Naive B cell (primary cell): ENCODE results near the gene DYRK1A. TPM values are rescaled to one million over a fixed set of nuclear protein-coding genes. Genes with fewer than 3 reads are reported as not detected.
A peak's percentile ranks its signal among the peaks of the same experiment; 100 is the strongest.

Experiments
- ATAC-seq, 2 donors: fragments of 150-1000 bp; cut with Tn5 transposase; 2 replicates each; pipeline ENCODE4 v1.10.0; 2021; ENCODE audit warnings: low read depth in 2 of 2, mild to moderate bottlenecking in 2 of 2, moderate library complexity in 2 of 2
- DNase-seq: peaks from one replicate; pipeline ENCODE4 v3.0.0; 2022
- H3K27ac Mint-ChIP-seq, 6 donors: one replicate each; pipeline ENCODE4 v1.8.0; 2020 to 2022; ENCODE audit warnings: mild to moderate bottlenecking in 6 of 6, mixed read lengths in 6 of 6, moderate library complexity in 5 of 6, inconsistent platforms in 2 of 6
- H3K27me3 Mint-ChIP-seq, 3 donors: one replicate each; pipeline ENCODE4 v1.8.0; 2021 to 2022; ENCODE audit warnings: mixed read lengths in 3 of 3, mild to moderate bottlenecking in 1 of 3
- H3K36me3 Mint-ChIP-seq, 2 donors: one replicate each; pipeline ENCODE4 v1.8.0; 2020 to 2022; ENCODE audit warnings: mixed read lengths in 2 of 2, inconsistent platforms in 1 of 2, mild to moderate bottlenecking in 1 of 2
- H3K4me1 Mint-ChIP-seq, 3 donors: one replicate each; pipeline ENCODE4 v1.8.0; 2020 to 2022; ENCODE audit warnings: mixed read lengths in 3 of 3, inconsistent platforms in 1 of 3, mild to moderate bottlenecking in 1 of 3, moderate library complexity in 1 of 3
- H3K4me3 Mint-ChIP-seq, 8 donors: one replicate each; pipeline ENCODE4 v1.8.0; 2020 to 2022; ENCODE audit warnings: mild to moderate bottlenecking in 8 of 8, mixed read lengths in 8 of 8, moderate library complexity in 8 of 8, inconsistent platforms in 2 of 8
- H3K9me3 Mint-ChIP-seq, 7 donors: one replicate each; pipeline ENCODE4 v1.8.0; 2020 to 2022; ENCODE audit warnings: mixed read lengths in 7 of 7, mild to moderate bottlenecking in 5 of 7, inconsistent platforms in 2 of 7, moderate library complexity in 1 of 7
- polyA plus RNA-seq, 6 donors: library from polyadenylated mRNA; unstranded; fragments of 300-500 nt; fragmentation: Illumina TruSeq; gene quantifications; one replicate each; pipeline ENCODE4 v1.2.3, GENCODE V29; 2021; ENCODE audit warnings: low read depth in 6 of 6

Gene DYRK1A
- polyA plus RNA-seq, 6 donors from 2014 or later: 5.9 to 14.3 (median 10.2) TPM

GRCh38 chr21:37435120-37435519 is 68.5 kb downstream of the DYRK1A start:
- ATAC-seq (peak; percentile 99 to 100), DNase-seq (peak; percentile 73)
- no peak overlapping the region for H3K27ac Mint-ChIP-seq
- H3K4me3 Mint-ChIP-seq: no peak overlapping the region
- H3K36me3 Mint-ChIP-seq: no peaks in the 10 kb centered on the region
- H3K4me1 Mint-ChIP-seq: peaks cover 31 to 56% (median 41%) of the 10 kb centered on the region in 3 donors
- H3K9me3 Mint-ChIP-seq: no peaks in the 10 kb centered on the region
- H3K27me3 Mint-ChIP-seq: no peaks in the 10 kb centered on the region

GRCh38 chr21:37435711-37436110 is 69.1 kb downstream of the DYRK1A start:
- H3K4me3 Mint-ChIP-seq: no peak overlapping the region
- no peaks in the 10 kb centered on the region for H3K36me3 Mint-ChIP-seq
- H3K27ac Mint-ChIP-seq: no peak overlapping the region
- H3K4me1 Mint-ChIP-seq: peaks cover 31 to 55% (median 40%) of the 10 kb centered on the region in 3 donors
- ATAC-seq (no peak), DNase-seq (no peak)
- H3K27me3 Mint-ChIP-seq: no peaks in the 10 kb centered on the region
- H3K9me3 Mint-ChIP-seq: no peaks in the 10 kb centered on the region

GRCh38 chr21:37436174-37436573 is 69.6 kb downstream of the DYRK1A start:
- ATAC-seq: no peak
- no peak for DNase-seq
- no peaks in the 10 kb centered on the region for H3K36me3 Mint-ChIP-seq
- H3K4me3 Mint-ChIP-seq: no peak overlapping the region
- no peaks in the 10 kb centered on the region for H3K27me3 Mint-ChIP-seq
- H3K9me3 Mint-ChIP-seq: no peaks in the 10 kb centered on the region
- H3K27ac Mint-ChIP-seq: no peak overlapping the region
- peaks cover 31 to 53% (median 40%) of the 10 kb centered on the region in 3 donors for H3K4me1 Mint-ChIP-seq

GRCh38 chr21:37437376-37438080 is 71.0 kb downstream of the DYRK1A start:
- peak overlapping the region in 3 of 6 donors; percentile 2 to 89 (median 37) for H3K27ac Mint-ChIP-seq

GRCh38 chr21:37443683-37444082 is 77.1 kb downstream of the DYRK1A start:
- Mint-ChIP-seq H3K27me3 (no peaks in the 10 kb centered on the region), H3K36me3 (peaks cover 0 to 5% of the 10 kb centered on the region in 2 donors), H3K9me3 (no peaks in the 10 kb centered on the region), H3K4me1 (peaks cover 62 to 87% (median 74%) of the 10 kb centered on the region in 3 donors), H3K4me3 (peak overlapping the region in 2 of 8 donors; percentile 10 to 32), H3K27ac (peak overlapping the region in 2 of 6 donors; percentile 47 to 56)
- DNase-seq: no peak
- no peak for ATAC-seq

More at GRCh38 chr21:37437376-37438080, 71.0 kb downstream of the DYRK1A start:
- no peaks in the 10 kb centered on the region for H3K9me3 Mint-ChIP-seq
- no peak for ATAC-seq
- peaks cover 37 to 58% (median 41%) of the 10 kb centered on the region in 3 donors for H3K4me1 Mint-ChIP-seq
- no peak for DNase-seq
- H3K36me3 Mint-ChIP-seq: no peaks in the 10 kb centered on the region
- H3K4me3 Mint-ChIP-seq: peak overlapping the region in 1 of 8 donors; percentile 20
- H3K27me3 Mint-ChIP-seq: no peaks in the 10 kb centered on the region

GRCh38 chr21:37445228-37445627 is 78.7 kb downstream of the DYRK1A start:
- H3K4me1 Mint-ChIP-seq: peaks cover 59 to 82% (median 82%) of the 10 kb centered on the region in 3 donors
- H3K36me3 Mint-ChIP-seq: peaks cover 0 to 10% of the 10 kb centered on the region in 2 donors
- peak overlapping the region in 3 of 6 donors; percentile 13 to 94 (median 40) for H3K27ac Mint-ChIP-seq
- H3K4me3 Mint-ChIP-seq: no peak overlapping the region
- H3K9me3 Mint-ChIP-seq: no peaks in the 10 kb centered on the region
- no peak for ATAC-seq
- no peaks in the 10 kb centered on the region for H3K27me3 Mint-ChIP-seq
- no peak for DNase-seq

GRCh38 chr21:37446552-37446951 is 80.0 kb downstream of the DYRK1A start:
- no peak for ATAC-seq
- Mint-ChIP-seq H3K4me1 (peaks cover 47 to 82% (median 76%) of the 10 kb centered on the region in 3 donors), H3K9me3 (no peaks in the 10 kb centered on the region)

GRCh38 chr21:37447288-37447936 is 80.8 kb downstream of the DYRK1A start:
- Mint-ChIP-seq H3K4me3 (peak overlapping the region in 1 of 8 donors; percentile 21), H3K27ac (peak overlapping the region in 4 of 6 donors; percentile 5 to 44 (median 14)), H3K9me3 (no peaks in the 10 kb centered on the region), H3K36me3 (peaks cover 0 to 10% of the 10 kb centered on the region in 2 donors), H3K4me1 (peaks cover 52 to 82% (median 76%) of the 10 kb centered on the region in 3 donors), H3K27me3 (no peaks in the 10 kb centered on the region)
- no peak for ATAC-seq
- no peak for DNase-seq

More at GRCh38 chr21:37446552-37446951, 80.0 kb downstream of the DYRK1A start:
- DNase-seq: no peak
- no peak overlapping the region for H3K4me3 Mint-ChIP-seq
- peaks cover 0 to 10% of the 10 kb centered on the region in 2 donors for H3K36me3 Mint-ChIP-seq
- peak overlapping the region in 3 of 6 donors; percentile 47 to 65 (median 50) for H3K27ac Mint-ChIP-seq
- no peaks in the 10 kb centered on the region for H3K27me3 Mint-ChIP-seq

GRCh38 chr21:37449302-37449937 is 82.8 kb downstream of the DYRK1A start:
- Mint-ChIP-seq H3K36me3 (peaks cover 0 to 5% of the 10 kb centered on the region in 2 donors), H3K9me3 (no peaks in the 10 kb centered on the region), H3K27ac (peak overlapping the region in 4 of 6 donors; percentile 9 to 65 (median 28)), H3K27me3 (no peaks in the 10 kb centered on the region), H3K4me3 (peak overlapping the region in 1 of 8 donors; percentile 38), H3K4me1 (peaks cover 40 to 79% (median 72%) of the 10 kb centered on the region in 3 donors)
- ATAC-seq: no peak
- DNase-seq: no peak

GRCh38 chr21:37450445-37450941 is 83.9 kb downstream of the DYRK1A start:
- H3K27ac Mint-ChIP-seq: peak overlapping the region in 3 of 6 donors; percentile 38 to 59 (median 49)
- H3K4me1 Mint-ChIP-seq: peaks cover 37 to 79% (median 71%) of the 10 kb centered on the region in 3 donors
- no peaks in the 10 kb centered on the region for H3K9me3 Mint-ChIP-seq
- H3K36me3 Mint-ChIP-seq: peaks cover 0 to 5% of the 10 kb centered on the region in 2 donors
- DNase-seq (no peak), ATAC-seq (no peak)
- peak overlapping the region in 1 of 8 donors; percentile 12 for H3K4me3 Mint-ChIP-seq
- H3K27me3 Mint-ChIP-seq: no peaks in the 10 kb centered on the region

- ATAC-seq (no peak), DNase-seq (no peak)
- Mint-ChIP-seq H3K4me3 (peak overlapping the region in 3 of 8 donors; percentile 2 to 73 (median 56)), H3K4me1 (peaks cover 42 to 81% (median 75%) of the 10 kb centered on the region in 3 donors), H3K27ac (peak overlapping the region in 2 of 6 donors; percentile 3 to 40), H3K36me3 (peaks cover 0 to 5% of the 10 kb centered on the region in 2 donors), H3K9me3 (no peaks in the 10 kb centered on the region), H3K27me3 (no peaks in the 10 kb centered on the region)
These were observed 84.9 kb downstream of the DYRK1A start for GRCh38 chr21:37451446-37451845.

GRCh38 chr21:37452227-37452626 is 85.7 kb downstream of the DYRK1A start:
- ATAC-seq: peak; percentile 59 to 62
- H3K27ac Mint-ChIP-seq: peak overlapping the region; percentile 1 to 87 (median 64)
- H3K27me3 Mint-ChIP-seq: no peaks in the 10 kb centered on the region
- H3K9me3 Mint-ChIP-seq: no peaks in the 10 kb centered on the region
- peaks cover 36 to 82% (median 73%) of the 10 kb centered on the region in 3 donors for H3K4me1 Mint-ChIP-seq
- H3K36me3 Mint-ChIP-seq: peaks cover 0 to 5% of the 10 kb centered on the region in 2 donors
- H3K4me3 Mint-ChIP-seq: peak overlapping the region in 5 of 8 donors; percentile 22 to 82 (median 49)
- no peak for DNase-seq

- Mint-ChIP-seq H3K27me3 (no peaks in the 10 kb centered on the region), H3K4me3 (no peak overlapping the region), H3K4me1 (peaks cover 41 to 82% (median 78%) of the 10 kb centered on the region in 3 donors), H3K36me3 (peaks cover 0 to 5% of the 10 kb centered on the region in 2 donors), H3K27ac (peak overlapping the region in 2 of 6 donors; percentile 9 to 22), H3K9me3 (no peaks in the 10 kb centered on the region)
- DNase-seq (no peak), ATAC-seq (no peak)
These were observed 86.8 kb downstream of the DYRK1A start for GRCh38 chr21:37453350-37453749.
